OCI-LY7 (cell line): ENCODE results near the gene NDOR1.

ENCODE experiments used
- CTCF ChIP-seq: fragments of 200-600 bp; sonication (generic); conservative IDR thresholded peaks from 2 replicates; pipeline ENCODE4 v1.5.1; 2014; ENCODE audit warnings: mild to moderate bottlenecking, antibody characterized with exemption, low read length, moderate library complexity, mixed read lengths
- EZH2phosphoT487 ChIP-seq: fragments of 200-600 bp; sonication (generic); IDR thresholded peaks from 2 replicates; pipeline ENCODE4 v1.6.1; 2018; ENCODE audit warnings: low read depth, borderline replicate concordance, mild to moderate bottlenecking, mixed run types, antibody characterized with exemption, low read length, moderate library complexity, mixed read lengths

DNA sequence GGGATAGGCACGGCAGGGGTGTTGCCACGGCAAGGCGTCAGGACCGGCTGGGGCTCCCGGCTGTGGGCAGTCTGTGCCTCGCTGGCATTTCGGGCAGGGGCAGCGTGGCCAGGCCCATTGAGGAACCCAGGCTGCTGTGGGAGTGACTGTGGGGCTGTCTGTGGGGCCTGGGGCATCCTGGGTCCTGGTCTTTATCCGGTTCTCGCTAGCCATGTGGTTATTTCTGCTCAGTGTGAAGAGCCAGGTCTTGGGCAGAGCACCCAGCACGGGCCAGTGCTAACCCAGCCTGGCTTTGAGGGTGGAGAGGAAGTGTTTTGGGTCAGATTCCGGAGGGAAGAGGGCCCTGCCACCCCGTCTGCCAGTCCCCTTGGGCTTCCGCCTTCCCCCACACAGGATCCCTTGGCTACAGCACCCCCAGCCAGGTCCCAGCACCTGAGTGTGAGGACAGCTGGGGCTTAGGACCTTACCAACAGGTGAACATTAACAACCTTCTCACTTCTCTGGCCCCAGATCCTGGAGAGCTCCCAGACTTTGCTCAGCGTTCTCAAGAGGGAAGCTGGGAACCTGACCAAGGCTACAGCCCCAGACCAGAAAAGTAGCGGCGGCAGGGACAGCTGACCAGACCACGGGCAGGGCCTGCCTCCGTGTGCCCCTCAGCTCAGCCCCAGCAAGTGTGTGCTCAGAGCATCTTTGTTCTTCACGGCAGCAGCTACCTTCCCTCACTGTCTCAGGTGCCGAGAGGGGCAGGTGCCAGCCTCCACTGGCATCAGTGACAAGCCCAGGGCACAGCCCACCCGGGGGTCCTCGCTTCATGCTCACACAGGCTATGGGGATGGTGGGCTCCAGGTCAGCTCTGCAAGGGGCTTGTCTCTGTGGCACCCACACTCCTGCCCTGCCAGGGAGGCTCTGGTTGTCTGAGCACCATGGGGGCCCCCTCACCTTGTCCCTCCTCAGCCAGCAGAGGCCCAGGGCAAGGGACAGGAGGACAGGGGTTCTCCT is 15.9 kb upstream of the NDOR1 start:
- TF ChIP-seq CTCF, result no peak
- no peak for TF ChIP-seq EZH2phosphoT487
